ENCODE results near the gene DEGS2.

DNA sequence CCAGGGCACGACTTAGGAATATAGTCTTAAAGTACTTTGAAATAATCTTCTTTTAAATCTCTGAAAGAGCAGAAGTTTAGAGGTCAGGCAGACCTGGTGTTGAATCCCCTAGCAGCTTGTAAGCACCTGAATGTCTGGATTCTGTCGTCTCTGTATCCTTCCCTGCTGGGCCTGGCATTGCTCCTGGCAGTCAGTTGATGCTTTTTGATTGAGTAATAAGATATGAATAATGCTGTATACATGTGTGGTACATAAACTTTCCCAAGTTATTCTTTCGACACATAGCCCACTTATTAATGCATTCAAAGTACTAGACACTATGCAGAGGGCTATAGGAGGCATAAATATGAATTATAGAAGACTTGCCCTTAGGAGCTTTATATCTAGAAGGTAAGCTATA, 62.8 kb downstream of the DEGS2 start:
- TF ChIP-seq ZC3H13 (CRISPR knock-in tag; IDR thresholded peaks at IDR 0.05) (no peak), ZNF616 (CRISPR knock-in tag; IDR thresholded peaks at IDR 0.05; ENCODE audit: low read depth) (no peak), ATF4 (CRISPR knock-in tag; IDR thresholded peaks at IDR 0.05) (no peak), KDM3A (CRISPR knock-in tag; IDR thresholded peaks at IDR 0.05; ENCODE audit: low read depth) (no peak), NFE2L1 (CRISPR knock-in tag; IDR thresholded peaks at IDR 0.05; ENCODE audit: borderline replicate concordance) (no peak), XRCC5 (optimal IDR thresholded peaks at IDR 0.05; ENCODE audit: low read length) (no peak), USF2 (IDR thresholded peaks at IDR 0.05; ENCODE audit: low read depth, low read length) (no peak), USF2 (CRISPR knock-in tag; IDR thresholded peaks at IDR 0.05; ENCODE audit: borderline replicate concordance) (no peak), ZBTB1 (CRISPR knock-in tag; IDR thresholded peaks at IDR 0.05; ENCODE audit: borderline replicate concordance) (no peak), FOSL1 (CRISPR knock-in tag; IDR thresholded peaks at IDR 0.05; ENCODE audit: borderline replicate concordance) (no peak), NFIC (IDR thresholded peaks at IDR 0.05; ENCODE audit: low read length) (no peak), CEBPZ (IDR thresholded peaks at IDR 0.05; ENCODE audit: low read length) (no peak)
- TF ChIP-seq, protein P1, sequence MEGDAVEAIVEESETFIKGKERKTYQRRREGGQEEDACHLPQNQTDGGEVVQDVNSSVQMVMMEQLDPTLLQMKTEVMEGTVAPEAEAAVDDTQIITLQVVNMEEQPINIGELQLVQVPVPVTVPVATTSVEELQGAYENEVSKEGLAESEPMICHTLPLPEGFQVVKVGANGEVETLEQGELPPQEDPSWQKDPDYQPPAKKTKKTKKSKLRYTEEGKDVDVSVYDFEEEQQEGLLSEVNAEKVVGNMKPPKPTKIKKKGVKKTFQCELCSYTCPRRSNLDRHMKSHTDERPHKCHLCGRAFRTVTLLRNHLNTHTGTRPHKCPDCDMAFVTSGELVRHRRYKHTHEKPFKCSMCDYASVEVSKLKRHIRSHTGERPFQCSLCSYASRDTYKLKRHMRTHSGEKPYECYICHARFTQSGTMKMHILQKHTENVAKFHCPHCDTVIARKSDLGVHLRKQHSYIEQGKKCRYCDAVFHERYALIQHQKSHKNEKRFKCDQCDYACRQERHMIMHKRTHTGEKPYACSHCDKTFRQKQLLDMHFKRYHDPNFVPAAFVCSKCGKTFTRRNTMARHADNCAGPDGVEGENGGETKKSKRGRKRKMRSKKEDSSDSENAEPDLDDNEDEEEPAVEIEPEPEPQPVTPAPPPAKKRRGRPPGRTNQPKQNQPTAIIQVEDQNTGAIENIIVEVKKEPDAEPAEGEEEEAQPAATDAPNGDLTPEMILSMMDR (CRISPR knock-in tag; IDR thresholded peaks at IDR 0.05): no peak
- TF ChIP-seq, protein P2, sequence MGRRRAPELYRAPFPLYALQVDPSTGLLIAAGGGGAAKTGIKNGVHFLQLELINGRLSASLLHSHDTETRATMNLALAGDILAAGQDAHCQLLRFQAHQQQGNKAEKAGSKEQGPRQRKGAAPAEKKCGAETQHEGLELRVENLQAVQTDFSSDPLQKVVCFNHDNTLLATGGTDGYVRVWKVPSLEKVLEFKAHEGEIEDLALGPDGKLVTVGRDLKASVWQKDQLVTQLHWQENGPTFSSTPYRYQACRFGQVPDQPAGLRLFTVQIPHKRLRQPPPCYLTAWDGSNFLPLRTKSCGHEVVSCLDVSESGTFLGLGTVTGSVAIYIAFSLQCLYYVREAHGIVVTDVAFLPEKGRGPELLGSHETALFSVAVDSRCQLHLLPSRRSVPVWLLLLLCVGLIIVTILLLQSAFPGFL (CRISPR knock-in tag; IDR thresholded peaks at IDR 0.05): no peak

Measured in HepG2 (cell line).